Stomach smooth muscle (tissue), 2 donors: Measurements from ENCODE around the gene HCFC2.
A peak's percentile ranks its signal among the peaks of the same experiment; 100 is the strongest.

ENCODE experiments used
- H3K27ac ChIP-seq: one replicate; pipeline ENCODE4 v1.7.0; 2013; ENCODE audit warnings: mild to moderate bottlenecking, low read length, inconsistent platforms
- H3K27me3 ChIP-seq, 2 donors: one replicate each; pipeline ENCODE4 v1.7.0; 2013; ENCODE audit warnings: low read length in 2 of 2; ENCODE audit not compliant: insufficient read depth in 2 of 2, control insufficient read depth in 1 of 2
- H3K36me3 ChIP-seq, 2 donors: one replicate each; pipeline ENCODE4 v1.7.0; 2013; ENCODE audit warnings: low read length in 2 of 2; ENCODE audit not compliant: control insufficient read depth in 2 of 2, insufficient read depth in 2 of 2
- H3K4me1 ChIP-seq: one replicate; pipeline ENCODE4 v1.7.0; 2013; ENCODE audit warnings: low read length; ENCODE audit not compliant: control insufficient read depth, insufficient read depth
- H3K4me3 ChIP-seq, 2 donors: one replicate each; pipeline ENCODE4 v1.7.0; 2013; ENCODE audit warnings: low read length in 2 of 2
- H3K9ac ChIP-seq, 2 donors: one replicate each; pipeline ENCODE4 v1.7.0; 2013; ENCODE audit warnings: low read length in 2 of 2, mild to moderate bottlenecking in 1 of 2
- H3K9me3 ChIP-seq, 2 donors: one replicate each; pipeline ENCODE4 v1.7.0; 2013; ENCODE audit warnings: low read length in 2 of 2; ENCODE audit not compliant: control insufficient read depth in 2 of 2
- donor health status: healthy.
- donor health status: Pancreatic carcinoma.

Gene HCFC2

GRCh38 chr12:104137001-104137901 lies 72.9 kb downstream of the HCFC2 start:
- peaks cover 3 to 11% of the 10 kb centered on the region in 2 donors for H3K36me3 ChIP-seq
- no peaks in the 10 kb centered on the region for H3K9me3 ChIP-seq
- peak overlapping the region; percentile 83 to 86 for H3K4me3 ChIP-seq
- H3K27me3 ChIP-seq, result no peaks in the 10 kb centered on the region
- peak overlapping the region; percentile 69 to 92 for H3K9ac ChIP-seq
- H3K27ac ChIP-seq, result peak overlapping the region; percentile 86
- peaks cover 19% of the 10 kb centered on the region for H3K4me1 ChIP-seq

DNA sequence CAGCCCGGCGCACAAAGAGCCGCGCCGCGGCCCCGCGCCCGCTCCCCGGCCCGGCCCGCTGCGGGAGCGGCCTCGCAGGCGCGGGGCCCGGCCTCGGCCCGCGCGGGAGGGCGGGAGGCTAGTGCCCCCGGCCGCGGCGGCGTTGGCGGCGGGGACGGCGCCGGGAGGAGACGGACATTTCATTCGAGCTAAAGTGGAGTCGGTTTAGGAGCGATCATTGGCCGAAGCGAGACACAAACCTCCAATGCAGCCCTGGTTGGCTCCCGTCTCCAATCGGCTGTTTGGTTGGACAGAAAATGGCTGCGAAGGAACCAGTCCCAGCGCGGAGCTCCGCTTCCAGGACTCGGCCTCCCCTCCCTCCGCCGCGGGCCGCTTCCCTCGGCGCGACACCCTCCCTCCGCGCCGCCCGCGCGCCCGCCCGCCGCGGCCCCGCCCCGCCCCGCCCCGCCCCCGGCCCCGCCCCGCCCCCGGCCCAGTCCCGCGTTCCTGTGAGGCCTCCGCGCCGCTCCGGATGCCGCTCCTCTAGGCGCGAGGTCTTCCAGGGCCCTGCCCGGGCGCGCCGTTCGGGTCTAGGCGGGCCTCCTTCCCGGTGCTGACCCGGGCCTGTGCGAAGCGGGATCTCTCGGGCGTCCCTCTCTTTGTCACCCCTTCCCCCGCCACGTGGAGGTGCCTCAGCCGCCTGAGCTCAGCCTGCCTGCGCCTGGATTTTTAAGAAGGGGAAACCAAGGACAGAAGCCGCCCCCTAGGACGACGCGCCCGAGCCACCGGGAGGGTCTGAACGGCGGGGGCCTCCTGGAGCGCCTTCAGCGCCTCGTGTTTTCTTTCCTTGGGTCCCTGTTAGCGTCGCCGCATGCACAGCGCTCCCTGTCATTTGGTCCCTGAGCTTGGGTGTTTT lies 73.8 kb downstream of the HCFC2 start, which contains the start of gene NFYB:
NFYB (minus strand) TSS at position 309 of the 895 bp plus-strand sequence. CDS start 2,757 bp downstream, outside the sequence.
- H3K4me1 ChIP-seq, result peaks cover 15% of the 10 kb centered on the region
- H3K36me3 ChIP-seq, result peaks cover 0 to 5% of the 10 kb centered on the region in 2 donors
- H3K27ac ChIP-seq, result peak within 1 kb of the TSS; percentile 86
- no peaks in the 10 kb centered on the region for H3K9me3 ChIP-seq
- peak within 1 kb of the TSS; percentile 84 to 92 for H3K9ac ChIP-seq
- H3K27me3 ChIP-seq, result no peaks in the 10 kb centered on the region
- H3K4me3 ChIP-seq, result peak within 1 kb of the TSS; percentile 83 to 86

- Histone ChIP-seq H3K36me3 (no peaks in the 10 kb centered on the region), H3K9ac (peak overlapping the region; percentile 74 to 84), H3K27ac (peak overlapping the region; percentile 76), H3K4me1 (peaks cover 15% of the 10 kb centered on the region), H3K4me3 (peak overlapping the region; percentile 63 to 67), H3K27me3 (no peaks in the 10 kb centered on the region), H3K9me3 (no peaks in the 10 kb centered on the region)
Measured at GRCh38 chr12:104138797-104139152, 74.4 kb downstream of the HCFC2 start.

DNA sequence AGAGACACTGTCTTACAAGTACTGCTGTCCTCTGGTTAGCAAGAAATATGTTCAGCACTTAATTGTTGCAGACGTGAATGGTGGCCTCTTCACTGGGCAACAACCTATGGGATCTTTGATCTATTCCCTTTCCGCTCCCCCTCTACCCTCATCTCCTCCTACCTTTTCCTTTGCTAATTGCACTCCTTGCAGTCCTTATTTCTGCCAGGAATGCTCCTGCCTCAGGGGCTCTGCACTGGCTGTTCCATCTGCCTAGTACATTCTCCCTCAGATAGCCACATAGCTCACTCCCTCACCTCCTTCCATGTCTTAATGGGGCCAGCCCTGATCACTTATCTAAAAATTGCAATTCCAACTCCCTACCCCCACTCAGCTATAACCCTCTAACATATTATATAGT lies 78.2 kb downstream of the HCFC2 start:
- H3K27me3 ChIP-seq, result peaks cover 0 to 2% of the 10 kb centered on the region in 2 donors
- H3K4me1 ChIP-seq, result peaks cover 11% of the 10 kb centered on the region

DNA sequence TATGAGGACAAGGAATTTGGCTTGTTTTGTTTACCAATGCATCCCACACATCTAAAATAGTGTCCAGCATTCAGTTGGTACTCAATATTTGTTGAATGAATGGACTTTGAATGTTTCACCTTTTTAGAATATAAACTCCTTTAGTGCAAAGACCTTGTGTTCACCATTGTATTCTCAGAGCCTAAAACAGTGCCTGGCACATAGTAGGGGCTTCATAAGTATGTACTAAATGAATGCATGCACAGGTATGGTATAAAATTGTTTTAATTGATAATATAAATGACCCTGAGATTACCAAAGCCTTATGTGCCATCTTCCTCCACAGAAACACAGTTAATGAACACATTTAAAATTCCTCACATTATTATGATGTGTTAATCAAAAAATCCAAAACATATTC lies 78.7 kb downstream of the HCFC2 start:
- Histone ChIP-seq H3K9me3 (no peaks in the 10 kb centered on the region), H3K27me3 (peaks cover 0 to 2% of the 10 kb centered on the region in 2 donors), H3K36me3 (no peaks in the 10 kb centered on the region)

More for the DNA sequence above, 78.2 kb downstream of the HCFC2 start:
- H3K27ac ChIP-seq, result no peak overlapping the region
- H3K9me3 ChIP-seq, result no peaks in the 10 kb centered on the region
- no peak overlapping the region for H3K9ac ChIP-seq
- H3K4me3 ChIP-seq, result no peak overlapping the region
- no peaks in the 10 kb centered on the region for H3K36me3 ChIP-seq

GRCh38 chr12:104143918-104144317 lies 79.6 kb downstream of the HCFC2 start:
- H3K4me3 ChIP-seq, result no peak overlapping the region
- peaks cover 4% of the 10 kb centered on the region for H3K4me1 ChIP-seq
- H3K27me3 ChIP-seq, result peaks cover 0 to 2% of the 10 kb centered on the region in 2 donors
- no peak overlapping the region for H3K9ac ChIP-seq
- no peak overlapping the region for H3K27ac ChIP-seq
- H3K36me3 ChIP-seq, result no peaks in the 10 kb centered on the region
- H3K9me3 ChIP-seq, result no peaks in the 10 kb centered on the region

More for the DNA sequence above, 78.7 kb downstream of the HCFC2 start:
- H3K9ac ChIP-seq, result no peak overlapping the region
- no peak overlapping the region for H3K4me3 ChIP-seq
- no peak overlapping the region for H3K27ac ChIP-seq
- peaks cover 11% of the 10 kb centered on the region for H3K4me1 ChIP-seq

DNA sequence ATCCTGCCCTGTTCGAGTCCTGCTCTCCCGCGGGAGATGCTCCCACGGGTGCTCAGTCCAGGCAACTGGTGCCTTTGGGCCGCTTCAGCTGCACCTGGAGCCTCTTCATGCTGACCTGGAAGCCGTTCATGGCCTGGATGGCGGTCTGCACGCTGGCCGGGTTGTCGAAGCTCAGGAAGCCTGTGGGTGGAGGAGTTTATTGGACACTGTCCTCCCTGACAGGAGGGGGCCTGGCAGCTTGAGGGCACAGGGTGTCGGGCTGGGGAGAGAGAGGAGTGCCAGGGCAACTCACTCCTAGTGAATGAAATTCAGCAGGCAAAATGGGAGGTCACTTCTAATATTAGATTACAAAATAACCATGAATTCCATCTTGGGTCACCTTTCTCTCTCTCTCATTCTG lies 83.0 kb downstream of the HCFC2 start:
- Histone ChIP-seq H3K27me3 (peaks cover 0 to 2% of the 10 kb centered on the region in 2 donors), H3K4me3 (no peak overlapping the region), H3K36me3 (no peaks in the 10 kb centered on the region), H3K4me1 (no peaks in the 10 kb centered on the region), H3K9me3 (no peaks in the 10 kb centered on the region), H3K9ac (no peak overlapping the region), H3K27ac (no peak overlapping the region)

DNA sequence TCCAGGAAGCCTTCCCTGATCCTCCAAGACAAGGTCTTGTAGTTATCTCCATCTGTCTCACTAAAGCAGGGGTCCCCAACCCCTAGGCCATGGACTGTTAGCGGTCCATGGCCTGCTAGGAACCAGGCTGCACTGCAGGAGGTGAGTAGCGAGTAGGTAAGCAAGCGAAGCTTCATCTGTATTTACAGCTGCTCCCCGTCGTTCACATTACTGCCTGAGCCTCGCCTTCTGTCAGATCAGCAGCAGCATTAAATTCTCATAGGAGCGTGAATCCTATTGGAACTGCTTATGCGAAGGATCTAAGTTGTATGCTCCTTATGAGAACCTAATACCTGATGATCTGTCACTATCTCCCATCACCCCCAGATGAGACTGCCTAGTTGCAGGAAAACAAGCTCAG lies 86.1 kb downstream of the HCFC2 start:
- Histone ChIP-seq H3K9me3 (no peaks in the 10 kb centered on the region), H3K9ac (no peak overlapping the region), H3K4me3 (no peak overlapping the region), H3K27me3 (peaks cover 0 to 2% of the 10 kb centered on the region in 2 donors), H3K36me3 (no peaks in the 10 kb centered on the region), H3K27ac (no peak overlapping the region), H3K4me1 (no peaks in the 10 kb centered on the region)

- H3K4me1 ChIP-seq, result no peaks in the 10 kb centered on the region
- no peak overlapping the region for H3K4me3 ChIP-seq
- H3K27me3 ChIP-seq, result no peaks in the 10 kb centered on the region
- no peaks in the 10 kb centered on the region for H3K9me3 ChIP-seq
- H3K27ac ChIP-seq, result no peak overlapping the region
- H3K36me3 ChIP-seq, result no peaks in the 10 kb centered on the region
- H3K9ac ChIP-seq, result no peak overlapping the region
Measured at GRCh38 chr12:104152685-104153241, 88.4 kb downstream of the HCFC2 start.

DNA sequence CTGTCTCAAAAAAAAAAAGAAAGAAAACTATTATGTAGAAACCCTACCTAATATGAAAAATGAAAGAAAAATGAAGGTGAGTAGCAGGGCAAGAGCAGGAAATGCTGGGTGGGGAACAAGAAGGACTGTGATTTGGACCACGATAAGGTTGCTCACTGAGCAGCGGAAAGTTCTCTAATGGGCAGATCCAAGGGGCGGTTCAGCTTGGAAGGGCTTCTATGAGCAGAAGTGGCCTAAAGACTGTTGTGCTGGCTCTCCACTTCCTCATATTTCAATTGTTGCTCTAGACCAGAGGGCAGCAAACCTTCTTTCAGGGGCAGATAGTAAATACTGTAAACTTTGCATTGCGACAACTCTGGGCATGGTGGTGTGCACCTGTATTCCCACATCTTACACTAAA lies 90.0 kb downstream of the HCFC2 start:
- Histone ChIP-seq H3K4me3 (no peak overlapping the region), H3K9me3 (no peaks in the 10 kb centered on the region)

More for the DNA sequence above, 90.0 kb downstream of the HCFC2 start:
- no peaks in the 10 kb centered on the region for H3K36me3 ChIP-seq
- H3K27ac ChIP-seq, result no peak overlapping the region
- no peaks in the 10 kb centered on the region for H3K4me1 ChIP-seq
- no peaks in the 10 kb centered on the region for H3K27me3 ChIP-seq
- H3K9ac ChIP-seq, result no peak overlapping the region
